NCI-H1048 (cell line): Measurements from ENCODE around the gene MOCOS.
"Not testable (repeated sequence)": the region's sequence is repeated elsewhere in the genome, so short reads cannot be mapped to it uniquely, and the experiment has no call there.

Source experiments
- DNase-seq: peaks from one replicate; lab custom pipeline; 2025; lab: John Stamatoyannopoulos, UW

MOCOS gene

GRCh38 chr18:36187193-36187825, at the start of gene MOCOS:
Gene MOCOS, plus strand, starts transcription at chr18:36187497. Its CDS starts 43 bp downstream, at chr18:36187540.
- DNase-seq: no peak

GRCh38 chr18:36139245-36139644, 48.1 kb upstream of the MOCOS start:
- no peak for DNase-seq

GRCh38 chr18:36141576-36141975, 45.7 kb upstream of the MOCOS start:
- no peak for DNase-seq

- DNase-seq: no peak
Observed at GRCh38 chr18:36142751-36143150, 44.5 kb upstream of the MOCOS start.

- no peak for DNase-seq
Observed at GRCh38 chr18:36143391-36143790, 43.9 kb upstream of the MOCOS start.

- DNase-seq: no peak
Observed at GRCh38 chr18:36149514-36150289, 37.6 kb upstream of the MOCOS start.

- no peak for DNase-seq
Observed at GRCh38 chr18:36152781-36153180, 34.5 kb upstream of the MOCOS start.

GRCh38 chr18:36153203-36153602, 34.1 kb upstream of the MOCOS start:
- no peak for DNase-seq

GRCh38 chr18:36153771-36154170, 33.5 kb upstream of the MOCOS start:
- DNase-seq: no peak

- no peak for DNase-seq
Observed at GRCh38 chr18:36155851-36156757, 31.2 kb upstream of the MOCOS start.

GRCh38 chr18:36157441-36157840, 29.9 kb upstream of the MOCOS start:
- DNase-seq: no peak

GRCh38 chr18:36158266-36158867, 28.9 kb upstream of the MOCOS start:
- DNase-seq: no peak

- DNase-seq: no peak
Observed at GRCh38 chr18:36160959-36161371, 26.3 kb upstream of the MOCOS start.

GRCh38 chr18:36162981-36163380, 24.3 kb upstream of the MOCOS start:
- DNase-seq: no peak

GRCh38 chr18:36167692-36168218, 19.5 kb upstream of the MOCOS start:
- DNase-seq: no peak

- DNase-seq: not testable (repeated sequence)
Observed at GRCh38 chr18:36168296-36168695, 19.0 kb upstream of the MOCOS start.

GRCh38 chr18:36169938-36170337, 17.4 kb upstream of the MOCOS start:
- DNase-seq: no peak

GRCh38 chr18:36175481-36175880, 11.8 kb upstream of the MOCOS start:
- DNase-seq: no peak

GRCh38 chr18:36176177-36176584, 11.1 kb upstream of the MOCOS start:
- no peak for DNase-seq

- DNase-seq: no peak
Observed at GRCh38 chr18:36176711-36177110, 10.6 kb upstream of the MOCOS start.

GRCh38 chr18:36177913-36178312, 9.4 kb upstream of the MOCOS start:
- no peak for DNase-seq
